Stimulated activated CD8-positive, alpha-beta memory T cell treated with anti-CD3 and anti-CD28 coated beads, Interleukin-15, amount 100 ng/mL, for 24 hours (primary cell): ENCODE data around the gene FAM25G.
"Not testable (repeated sequence)": the region's sequence is repeated elsewhere in the genome, so short reads cannot be mapped to it uniquely, and the experiment has no call there.

Experiments
- DNase-seq: peaks from one replicate; pipeline ENCODE4 v3.0.0-alpha.2; 2020; ENCODE audit warnings: low read depth

Gene FAM25G

GRCh38 chr10:47465216-47465917 lies 26.1 kb downstream of the FAM25G start:
- not testable (repeated sequence) for DNase-seq

- DNase-seq, result not testable (repeated sequence)
Observed at GRCh38 chr10:47462577-47463358, 28.7 kb downstream of the FAM25G start.

- not testable (repeated sequence) for DNase-seq
Observed at GRCh38 chr10:47461261-47461687, 30.2 kb downstream of the FAM25G start.

- DNase-seq, result no peak
Observed at GRCh38 chr10:47458466-47459154, 32.9 kb downstream of the FAM25G start.

DNA sequence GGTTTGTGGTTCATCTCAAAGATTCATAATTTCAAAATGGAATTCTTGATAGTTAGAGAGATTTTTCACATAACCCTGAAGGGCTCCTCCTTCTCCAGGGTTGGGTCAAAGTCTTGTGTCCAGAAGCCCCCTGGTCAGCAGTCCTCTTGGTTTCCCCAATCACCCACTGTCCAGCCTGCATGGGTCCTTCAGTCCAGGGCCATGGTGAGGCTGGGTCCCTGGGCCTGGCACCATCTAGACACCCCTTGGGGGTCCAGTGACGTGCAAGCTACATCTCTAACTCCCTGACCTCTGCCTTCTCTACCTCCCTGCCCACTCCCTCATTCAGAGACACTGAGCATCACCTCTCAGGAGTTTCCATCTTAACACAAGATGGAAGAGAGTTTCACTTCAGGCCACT lies 33.7 kb downstream of the FAM25G start:
- no peak for DNase-seq

DNA sequence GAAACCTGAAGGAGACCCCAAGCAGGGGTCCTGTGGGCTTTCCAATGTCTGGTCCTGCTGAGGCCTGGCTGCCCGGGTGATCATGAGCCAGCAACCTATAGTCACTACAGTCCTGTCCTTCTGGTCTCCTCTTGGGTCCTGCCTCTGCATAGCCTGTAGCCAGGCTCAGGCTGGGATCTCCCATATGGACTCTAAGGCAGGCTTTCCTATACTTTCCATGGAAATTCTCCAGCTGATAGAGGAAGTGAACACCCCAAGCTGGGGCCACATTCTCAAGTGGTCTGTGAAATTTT lies 34.0 kb downstream of the FAM25G start:
- DNase-seq, result no peak

DNA sequence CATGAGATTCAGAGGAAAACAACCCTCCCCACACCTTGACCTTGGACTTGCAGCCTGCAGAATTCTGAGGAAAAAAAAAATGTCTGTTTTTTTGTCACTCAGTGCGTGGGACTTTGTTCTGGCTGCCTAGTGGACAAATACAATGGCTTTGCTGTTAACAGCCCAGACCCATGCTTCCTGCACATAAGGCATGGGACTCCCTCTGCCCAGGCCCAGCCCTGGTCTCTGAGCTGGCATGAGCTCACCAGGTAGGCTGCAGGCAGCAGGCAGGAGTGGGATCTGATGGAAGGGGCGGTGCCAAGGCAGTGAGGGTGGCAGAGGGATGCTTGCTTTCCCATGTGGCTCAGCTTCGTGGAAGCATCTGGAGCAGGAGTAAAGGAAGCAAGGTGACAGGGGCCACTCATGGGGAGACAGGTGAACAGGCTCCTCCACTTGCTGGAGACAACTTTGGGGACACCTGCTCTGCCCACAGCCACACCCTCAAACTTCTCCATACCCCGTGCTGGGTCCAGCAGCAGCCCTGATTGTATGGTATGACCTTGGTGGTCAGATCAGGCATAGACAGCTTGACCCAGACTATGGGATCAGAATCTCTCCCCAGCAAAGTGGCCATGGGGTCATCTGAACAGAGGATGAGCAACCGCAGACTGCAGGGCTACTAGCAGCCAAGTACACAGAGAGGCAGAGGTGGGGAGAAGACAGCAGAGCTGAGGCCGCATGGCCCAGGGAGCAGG lies 34.5 kb downstream of the FAM25G start:
- no peak for DNase-seq

- DNase-seq, result no peak
Observed at GRCh38 chr10:47456079-47456785, 35.3 kb downstream of the FAM25G start.

DNA sequence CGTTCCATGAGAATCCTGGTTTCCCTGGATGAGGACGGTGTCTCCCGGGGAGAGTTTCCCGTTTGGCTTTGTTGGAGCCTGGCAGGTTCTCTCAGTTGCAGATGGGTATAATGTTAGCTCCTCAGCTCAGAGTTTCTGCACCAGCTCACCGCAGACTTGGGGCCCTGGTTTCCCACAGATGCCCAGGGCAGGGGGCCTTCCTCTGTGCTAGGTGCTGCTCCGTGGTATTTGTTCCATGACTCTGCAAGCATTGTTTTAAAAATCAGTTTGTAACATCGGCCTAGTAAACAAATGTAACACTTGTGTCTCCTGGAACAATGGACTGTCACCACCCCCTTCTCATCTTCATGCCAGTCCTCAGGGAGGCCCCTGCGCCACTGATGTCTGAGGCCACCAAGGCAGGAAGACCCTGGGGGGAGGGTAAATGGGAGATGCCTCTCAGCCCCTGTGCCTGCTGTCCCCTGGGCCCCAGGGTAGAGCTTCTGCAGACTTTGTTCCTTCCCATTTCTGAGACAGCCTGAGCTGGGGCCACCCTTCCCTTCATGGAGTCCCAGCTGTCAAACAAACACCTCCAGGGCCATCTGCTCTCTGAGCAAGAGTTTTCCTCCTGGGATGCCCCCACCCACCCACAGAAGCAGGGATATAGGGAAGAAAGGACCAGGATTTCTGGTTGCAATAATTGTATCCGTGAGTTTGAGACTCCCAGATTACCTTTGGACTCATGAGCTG lies 36.0 kb downstream of the FAM25G start:
- not testable (repeated sequence) for DNase-seq

- no peak for DNase-seq
Observed at GRCh38 chr10:47454780-47455058, 36.8 kb downstream of the FAM25G start.

GRCh38 chr10:47454008-47454779 lies 37.3 kb downstream of the FAM25G start:
- DNase-seq, result no peak

- no peak for DNase-seq
Observed at GRCh38 chr10:47453141-47454007, 38.1 kb downstream of the FAM25G start.

- no peak for DNase-seq
Observed at GRCh38 chr10:47452495-47453140, 38.9 kb downstream of the FAM25G start.

- no peak for DNase-seq
Observed at GRCh38 chr10:47451998-47452494, 39.5 kb downstream of the FAM25G start.

- no peak for DNase-seq
Observed at GRCh38 chr10:47451273-47451997, 40.1 kb downstream of the FAM25G start.

- no peak for DNase-seq
Observed at GRCh38 chr10:47450442-47450841, 41.1 kb downstream of the FAM25G start.

GRCh38 chr10:47449979-47450378 lies 41.5 kb downstream of the FAM25G start:
- no peak for DNase-seq
